Cardiac fibroblast (primary cell): ENCODE measurements around the gene MPPE1.

ENCODE experiments used
- DNase-seq, 2 donors: peaks; one replicate each; pipeline versions ENCODE4 v3.0.0 to v3.0.0-alpha.2; 2010; ENCODE audit warnings: low read depth in 2 of 2
- H3K4me3 ChIP-seq, 2 donors: replicated peaks in 1 of 2; 1 replicate in 1 of 2; 2 replicates in 1 of 2; pipeline ENCODE4 v1.5.1; 2011; ENCODE audit warnings: low read depth in 2 of 2, low read length in 2 of 2, mild to moderate bottlenecking in 2 of 2, moderate library complexity in 1 of 2
- TF ChIP-seq, protein P1 (sequence below): IDR thresholded peaks from one replicate; pipeline ENCODE4 v1.5.1; 2011; ENCODE audit warnings: low read depth, mild to moderate bottlenecking, low read length, inconsistent platforms

MPPE1 gene

DNA sequence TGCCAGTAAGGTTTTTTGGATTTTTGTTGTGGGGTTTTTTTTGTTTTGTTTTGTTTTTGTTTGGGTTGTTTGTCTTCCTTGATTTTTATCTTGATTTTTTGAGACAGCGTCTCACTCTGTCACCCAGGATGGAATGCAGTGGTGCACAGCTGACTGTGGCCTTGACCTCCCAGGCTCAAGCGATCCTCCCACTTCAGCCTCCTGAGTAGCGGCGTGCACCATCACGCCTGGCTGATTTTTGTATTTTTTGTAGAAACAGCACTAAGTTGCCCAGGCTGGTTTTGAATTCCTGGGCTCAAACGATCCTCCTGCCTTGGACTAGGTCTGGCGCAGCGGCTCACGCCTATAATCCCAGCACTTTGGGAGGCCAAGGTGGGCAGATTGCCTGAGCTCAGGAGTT is 16.4 kb downstream of the MPPE1 start:
- no peak for DNase-seq
- TF ChIP-seq, protein P1, sequence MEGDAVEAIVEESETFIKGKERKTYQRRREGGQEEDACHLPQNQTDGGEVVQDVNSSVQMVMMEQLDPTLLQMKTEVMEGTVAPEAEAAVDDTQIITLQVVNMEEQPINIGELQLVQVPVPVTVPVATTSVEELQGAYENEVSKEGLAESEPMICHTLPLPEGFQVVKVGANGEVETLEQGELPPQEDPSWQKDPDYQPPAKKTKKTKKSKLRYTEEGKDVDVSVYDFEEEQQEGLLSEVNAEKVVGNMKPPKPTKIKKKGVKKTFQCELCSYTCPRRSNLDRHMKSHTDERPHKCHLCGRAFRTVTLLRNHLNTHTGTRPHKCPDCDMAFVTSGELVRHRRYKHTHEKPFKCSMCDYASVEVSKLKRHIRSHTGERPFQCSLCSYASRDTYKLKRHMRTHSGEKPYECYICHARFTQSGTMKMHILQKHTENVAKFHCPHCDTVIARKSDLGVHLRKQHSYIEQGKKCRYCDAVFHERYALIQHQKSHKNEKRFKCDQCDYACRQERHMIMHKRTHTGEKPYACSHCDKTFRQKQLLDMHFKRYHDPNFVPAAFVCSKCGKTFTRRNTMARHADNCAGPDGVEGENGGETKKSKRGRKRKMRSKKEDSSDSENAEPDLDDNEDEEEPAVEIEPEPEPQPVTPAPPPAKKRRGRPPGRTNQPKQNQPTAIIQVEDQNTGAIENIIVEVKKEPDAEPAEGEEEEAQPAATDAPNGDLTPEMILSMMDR = no peak

DNA sequence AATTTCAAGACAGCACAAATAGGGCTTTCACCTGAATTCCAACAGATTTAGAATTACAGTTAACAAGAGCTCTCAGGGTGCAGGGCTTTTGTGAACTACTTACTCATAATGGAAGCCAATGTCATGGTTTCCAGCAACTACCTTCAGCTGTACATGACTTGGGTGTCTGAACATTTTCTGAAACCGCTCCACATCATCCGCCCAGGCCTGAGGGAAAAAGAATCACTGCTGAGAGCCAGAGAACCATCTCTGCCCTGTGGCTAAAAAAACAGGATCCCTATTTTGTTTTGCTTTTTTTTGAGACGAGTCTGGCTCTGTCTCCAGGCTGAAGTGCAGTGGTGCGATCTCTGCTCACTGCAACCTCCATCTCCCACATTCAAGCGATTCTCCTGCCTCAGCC is 18.8 kb downstream of the MPPE1 start:
- no peak for DNase-seq
- no peak overlapping the region for H3K4me3 ChIP-seq
- TF ChIP-seq, protein P1 = no peak

More for the DNA sequence above, 16.4 kb downstream of the MPPE1 start:
- H3K4me3 ChIP-seq = no peak overlapping the region

DNA sequence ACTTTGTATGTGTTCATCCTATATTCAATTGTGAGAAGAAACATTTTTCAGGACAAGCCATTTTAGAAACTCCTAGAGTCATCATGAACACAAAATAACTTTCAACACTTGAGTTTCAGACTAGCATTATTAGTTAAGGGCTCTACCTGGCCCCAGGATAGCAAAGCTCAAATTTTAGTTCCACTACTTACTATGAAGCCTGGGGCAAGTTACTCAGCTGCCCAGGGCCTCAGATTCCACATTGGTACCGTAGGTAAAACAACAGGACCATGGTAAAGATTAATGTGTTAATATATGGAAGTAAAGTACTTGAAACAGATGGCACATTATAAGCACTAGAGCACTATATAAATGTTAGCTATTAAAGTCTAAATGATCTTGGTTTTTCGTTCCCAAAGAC is 19.4 kb downstream of the MPPE1 start:
- TF ChIP-seq, protein P1 = no peak
- DNase-seq = no peak
- no peak overlapping the region for H3K4me3 ChIP-seq

DNA sequence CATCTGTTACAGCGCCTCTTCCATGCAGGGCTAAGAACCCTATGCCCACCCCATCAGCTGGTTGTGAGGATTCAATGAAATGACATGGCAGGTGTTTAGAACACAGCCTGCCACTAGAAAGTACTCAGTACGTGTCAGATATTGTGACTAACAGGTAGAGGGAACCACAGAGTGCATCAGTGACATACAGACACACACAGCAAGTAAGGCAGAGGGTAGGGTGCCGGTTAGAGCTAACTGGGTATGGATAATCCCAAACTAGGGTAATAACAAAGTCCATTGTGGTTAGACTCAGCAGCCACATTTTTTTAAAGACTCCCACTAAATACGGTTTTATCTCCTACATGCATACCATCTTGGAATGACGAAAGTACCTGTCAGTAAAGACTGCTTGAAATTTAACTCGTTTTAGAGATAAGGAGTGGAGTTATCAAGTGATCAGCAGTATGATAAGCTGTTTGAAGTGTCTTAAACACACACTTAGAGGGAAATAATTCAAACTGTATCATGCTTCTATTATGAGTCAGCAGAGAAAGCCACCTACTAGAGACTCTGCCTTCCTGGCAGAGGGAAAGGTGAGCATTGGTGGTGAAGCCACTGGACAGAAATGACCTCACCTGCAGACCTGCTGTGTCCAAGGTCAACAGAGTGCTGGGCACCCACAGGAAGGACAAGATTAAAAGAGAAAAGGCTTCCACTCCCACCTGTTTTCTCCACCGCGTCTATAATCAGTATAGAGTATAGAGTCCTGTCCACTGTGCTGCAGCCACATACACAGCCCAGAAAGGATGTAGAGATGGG is 20.6 kb downstream of the MPPE1 start:
- H3K4me3 ChIP-seq = no peak overlapping the region
- no peak for DNase-seq
- TF ChIP-seq, protein P1 = no peak

DNA sequence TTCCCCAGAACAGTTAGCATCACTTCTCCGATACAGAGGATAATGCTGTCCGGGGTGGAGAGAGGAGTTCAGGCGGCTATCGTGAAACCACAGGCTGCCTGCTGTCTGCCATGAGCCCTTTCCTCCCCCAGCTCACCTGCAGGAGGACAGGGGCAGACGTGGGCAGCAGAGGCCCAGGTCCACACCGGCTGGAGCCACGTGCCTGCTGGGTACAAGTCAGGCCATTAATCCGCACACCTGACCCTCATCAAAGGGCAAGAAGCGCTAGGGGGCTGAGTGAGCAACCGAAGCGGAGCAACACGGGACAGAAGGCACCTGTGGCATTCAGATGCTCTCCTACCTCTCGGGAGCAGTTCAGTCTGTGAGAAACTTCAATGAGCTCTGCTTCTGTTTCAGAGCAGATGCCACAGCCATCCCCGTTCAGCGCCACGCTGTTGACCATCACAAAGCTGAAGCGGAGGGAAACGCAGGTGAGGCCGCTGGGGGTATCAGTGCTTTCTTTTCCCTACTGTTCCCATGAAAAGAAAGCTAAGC is 21.5 kb downstream of the MPPE1 start:
- TF ChIP-seq, protein P1 = no peak
- DNase-seq = no peak
- H3K4me3 ChIP-seq = no peak overlapping the region

DNA sequence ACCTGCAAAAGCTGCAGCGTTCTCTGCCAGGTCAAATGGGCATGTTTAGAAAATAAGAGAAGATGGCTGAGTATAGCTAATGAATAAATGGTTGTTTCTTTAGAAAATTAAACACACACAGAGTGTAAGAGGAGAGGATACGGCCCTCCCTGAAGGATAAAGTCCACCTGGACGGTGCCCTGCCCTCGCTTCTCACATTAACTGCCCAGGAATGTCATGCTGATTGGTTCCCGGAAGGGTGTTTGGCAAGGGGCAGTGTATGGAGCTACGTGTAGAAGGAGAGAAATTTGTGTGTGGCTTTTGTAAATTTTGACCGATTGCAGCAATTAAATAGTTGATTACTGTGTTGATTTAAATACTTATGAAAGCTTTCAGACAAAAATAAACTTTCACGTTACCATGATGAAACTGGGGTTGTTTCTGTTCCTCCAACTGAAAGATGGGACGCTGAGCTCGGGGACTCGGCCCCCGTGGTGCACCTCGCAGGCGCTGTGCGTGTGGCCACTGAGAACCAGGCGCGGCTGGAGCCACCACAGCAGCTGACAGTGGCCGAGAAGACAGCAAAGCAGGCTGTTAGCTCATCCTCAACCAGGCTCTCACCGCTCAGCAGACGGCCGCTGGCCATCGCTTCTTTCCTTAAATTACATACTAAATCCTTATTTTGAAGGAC is 22.7 kb downstream of the MPPE1 start:
- no peak overlapping the region for H3K4me3 ChIP-seq
- DNase-seq = no peak
- TF ChIP-seq, protein P1 = no peak
